GM23248 (cell line): Measurements from ENCODE around the gene PYGO2. TPM values are rescaled to one million over a fixed set of nuclear protein-coding genes. Genes with fewer than 3 reads are reported as not detected.

Experiments
- DNase-seq: peaks from one replicate; pipeline ENCODE4 v3.0.0-alpha.2; 2015
- H2AFZ ChIP-seq: fragments of 200-600 bp; sonication (generic); 2 replicates; pipeline ENCODE4 v1.6.1; 2016; ENCODE audit warnings: antibody characterized with exemption
- H3F3A ChIP-seq: fragments of 200-600 bp; sonication (generic); 2 replicates; pipeline ENCODE4 v1.6.1; 2016; ENCODE audit warnings: mild to moderate bottlenecking, antibody characterized with exemption, mixed run types; ENCODE audit not compliant: insufficient read depth
- H3K27ac ChIP-seq: fragments of 200-600 bp; sonication (generic); 2 replicates; pipeline ENCODE4 v1.5.1; 2016; ENCODE audit warnings: mild to moderate bottlenecking
- H3K27me3 ChIP-seq: fragments of 200-600 bp; sonication (generic); replicated peaks from 2 replicates; pipeline ENCODE4 v1.6.1; 2016; ENCODE audit warnings: mild to moderate bottlenecking; ENCODE audit not compliant: insufficient read depth
- H3K36me3 ChIP-seq: fragments of 200-600 bp; sonication (generic); 2 replicates; pipeline ENCODE4 v1.6.1; 2016; ENCODE audit warnings: low read depth, mild to moderate bottlenecking
- H3K4me1 ChIP-seq: fragments of 200-600 bp; sonication (generic); 2 replicates; pipeline ENCODE4 v1.6.1; 2016; ENCODE audit warnings: mild to moderate bottlenecking; ENCODE audit not compliant: insufficient read depth
- H3K4me2 ChIP-seq: fragments of 200-600 bp; sonication (generic); one replicate; pipeline ENCODE4 v1.6.1; 2016; ENCODE audit warnings: mild to moderate bottlenecking; ENCODE audit not compliant: unreplicated experiment
- H3K4me3 ChIP-seq: fragments of 200-600 bp; sonication (generic); 2 replicates; pipeline ENCODE4 v1.5.1; 2016; ENCODE audit warnings: mild to moderate bottlenecking
- H3K79me2 ChIP-seq: fragments of 200-600 bp; sonication (generic); 2 replicates; pipeline ENCODE4 v1.6.1; 2016; ENCODE audit warnings: mild to moderate bottlenecking; ENCODE audit not compliant: insufficient read depth
- H3K9ac ChIP-seq: fragments of 200-600 bp; sonication (generic); 2 replicates; pipeline ENCODE4 v1.6.1; 2016; ENCODE audit warnings: mild to moderate bottlenecking
- H3K9me2 ChIP-seq: fragments of 200-600 bp; sonication (generic); 2 replicates; pipeline ENCODE4 v1.6.1; 2016; ENCODE audit warnings: mixed run types, mild to moderate bottlenecking, moderate library complexity; ENCODE audit not compliant: insufficient read depth
- H3K9me3 ChIP-seq: fragments of 200-600 bp; sonication (generic); one replicate; pipeline ENCODE4 v1.6.1; 2017; ENCODE audit warnings: low read depth
- H4K20me1 ChIP-seq: fragments of 200-600 bp; sonication (generic); 2 replicates; pipeline ENCODE4 v1.6.0; 2016; ENCODE audit not compliant: insufficient read depth
- EZH2 ChIP-seq: fragments of 200-600 bp; sonication (generic); IDR thresholded peaks from 2 replicates; pipeline ENCODE4 v1.6.1; 2018; ENCODE audit warnings: antibody characterized with exemption, mild to moderate bottlenecking; ENCODE audit not compliant: insufficient read depth, poor library complexity, severe bottlenecking
- EZH2phosphoT487 ChIP-seq: fragments of 200-600 bp; sonication (generic); IDR thresholded peaks from 2 replicates; pipeline ENCODE4 v1.6.1; 2018; ENCODE audit warnings: antibody characterized with exemption, moderate library complexity, mild to moderate bottlenecking, low read depth; ENCODE audit not compliant: insufficient read depth
- WGBS, 2 experiments: methylation state at CpG; one replicate each; pipeline ENCODE4 v1.1.6; 2015 to 2017; ENCODE audit warnings: low lambda C conversion rate in 2 of 2, low coverage in 1 of 2; ENCODE audit errors: missing lambda C conversion rate in 2 of 2; 5-methylcytosine and 5-hydroxymethylcytosine counted together
- in situ Hi-C: fragments of 300-500 bp; cut with MboI; formaldehyde crosslinking; loops from 2 replicates; pipeline ENCODE4 v1.15.0; 2020
- polyA plus RNA-seq: library from polyadenylated mRNA; unstranded; fragments of >200 nt; fragmentation: Nextera tagmentation; extraction: Ambion mirVana; gene quantifications from 2 replicates; pipeline ENCODE4 v1.2.1, GENCODE V29; 2016
- total RNA-seq: library from RNA; depleted of rRNA; stranded (reverse); fragments of >200 nt; shearing (Covaris generic); gene quantifications from 2 replicates; pipeline ENCODE4 v1.2.3, GENCODE V29; 2014

PYGO2 gene
- total and polyA plus RNA-seq, 2 experiments from 2014 or later = 14.7 to 14.9 TPM

- 59 to 60% methylated on average over 2 of the region's 2 CpGs for WGBS, 2 experiments
- in situ Hi-C loops = no loop called here
- H3K27ac ChIP-seq = no peak overlapping the region
These were observed 3.5 kb downstream of the PYGO2 start for GRCh38 chr1:154958036-154958435.

GRCh38 chr1:154957091-154957657 is 4.4 kb downstream of the PYGO2 start:
- Histone ChIP-seq H3K9me3 (no peaks in the 10 kb centered on the region), H3F3A (peaks cover 10% of the 10 kb centered on the region), H3K4me2 (peak overlapping the region; percentile 96), H3K9ac (no peak overlapping the region), H4K20me1 (no peaks in the 10 kb centered on the region), H3K9me2 (no peaks in the 10 kb centered on the region), H3K27me3 (no peaks in the 10 kb centered on the region), H3K79me2 (peaks cover 29% of the 10 kb centered on the region; the same call in 1 of the 2 replicates), H3K36me3 (no peaks in the 10 kb centered on the region), H3K27ac (no peak overlapping the region), H2AFZ (no peak overlapping the region), H3K4me1 (peaks cover 28% of the 10 kb centered on the region), H3K4me3 (no peak overlapping the region)
- in situ Hi-C loops = no loop called here
- DNase-seq = no peak
- WGBS, 2 experiments = 25 to 27% methylated on average over 9 of the region's 9 CpGs
- TF ChIP-seq EZH2 (no peak), EZH2phosphoT487 (no peak)

More at GRCh38 chr1:154958036-154958435, 3.5 kb downstream of the PYGO2 start:
- H2AFZ ChIP-seq = no peak overlapping the region
- TF ChIP-seq EZH2 (no peak), EZH2phosphoT487 (no peak)
- peaks cover 16% of the 10 kb centered on the region for H3F3A ChIP-seq
- H3K79me2 ChIP-seq = peaks cover 29% of the 10 kb centered on the region; the same call in 1 of the 2 replicates
- H3K27me3 ChIP-seq = no peaks in the 10 kb centered on the region
- H3K9me2 ChIP-seq = no peaks in the 10 kb centered on the region
- no peak for DNase-seq
- H3K36me3 ChIP-seq = no peaks in the 10 kb centered on the region
- H3K4me3 ChIP-seq = no peak overlapping the region
- H4K20me1 ChIP-seq = no peaks in the 10 kb centered on the region
- H3K4me1 ChIP-seq = peaks cover 33% of the 10 kb centered on the region
- no peaks in the 10 kb centered on the region for H3K9me3 ChIP-seq
- H3K4me2 ChIP-seq = no peak overlapping the region
- no peak overlapping the region for H3K9ac ChIP-seq

- Histone ChIP-seq H3K4me1 (peaks cover 28% of the 10 kb centered on the region), H3K36me3 (no peaks in the 10 kb centered on the region), H3K9me3 (no peaks in the 10 kb centered on the region), H3K27me3 (no peaks in the 10 kb centered on the region), H4K20me1 (no peaks in the 10 kb centered on the region), H3K4me2 (peak overlapping the region; percentile 96), H3F3A (peaks cover 9% of the 10 kb centered on the region), H2AFZ (peak overlapping the region; percentile 87), H3K27ac (peak overlapping the region; percentile 91; the same call in 1 of the 2 replicates), H3K9me2 (no peaks in the 10 kb centered on the region), H3K79me2 (peaks cover 29% of the 10 kb centered on the region; the same call in 1 of the 2 replicates), H3K4me3 (peak overlapping the region; percentile 93), H3K9ac (peak overlapping the region; percentile 86)
- in situ Hi-C loops = no loop called here
- no peak for TF ChIP-seq EZH2
- TF ChIP-seq EZH2phosphoT487 = no peak
- peak; percentile 34 for DNase-seq
- 5 to 7% methylated on average over 6 of the region's 6 CpGs for WGBS, 2 experiments
These were observed 5.0 kb downstream of the PYGO2 start for GRCh38 chr1:154956544-154956941.

GRCh38 chr1:154955718-154956543 is 5.7 kb downstream of the PYGO2 start, which contains the start of gene PBXIP1:
Gene PBXIP1 (minus strand): TSS chr1:154956099. CDS start chr1:154953721, 2,378 bp downstream.
- peak; percentile 91 for DNase-seq
- Histone ChIP-seq H3K4me2 (peak within 1 kb of the TSS; percentile 96), H3K27ac (peak within 1 kb of the TSS; percentile 91), H3K9ac (peak within 1 kb of the TSS; percentile 86), H3K9me2 (no peaks in the 10 kb centered on the region), H4K20me1 (no peaks in the 10 kb centered on the region), H2AFZ (peak within 1 kb of the TSS; percentile 87), H3K36me3 (no peaks in the 10 kb centered on the region), H3K79me2 (peaks cover 26% of the 10 kb centered on the region; the same call in 1 of the 2 replicates), H3K27me3 (no peaks in the 10 kb centered on the region), H3K4me3 (peak within 1 kb of the TSS; percentile 93), H3K9me3 (no peaks in the 10 kb centered on the region), H3F3A (peaks cover 9% of the 10 kb centered on the region), H3K4me1 (peaks cover 28% of the 10 kb centered on the region)
- in situ Hi-C loops = no loop called here
- WGBS, 2 experiments = 1% methylated on average over 18 of the region's 18 CpGs
- no peak for TF ChIP-seq EZH2phosphoT487
- TF ChIP-seq EZH2 = no peak
